Glutamatergic neuron (in vitro differentiated cells): ENCODE data around the gene HNF4A. TPM values are rescaled to one million over a fixed set of nuclear protein-coding genes. Genes with fewer than 3 reads are reported as not detected.

Source experiments
- DNase-seq: peaks from one replicate; pipeline ENCODE4 v3.0.0; 2022
- H3K27ac Mint-ChIP-seq: one replicate; pipeline ENCODE4 v1.8.0; 2020; ENCODE audit warnings: mild to moderate bottlenecking, mixed read lengths, inconsistent platforms; ENCODE audit not compliant: unreplicated experiment
- H3K27me3 Mint-ChIP-seq: one replicate; pipeline ENCODE4 v1.8.0; 2020; ENCODE audit warnings: mild to moderate bottlenecking, moderate library complexity, mixed read lengths, inconsistent platforms; ENCODE audit not compliant: unreplicated experiment
- H3K36me3 Mint-ChIP-seq: one replicate; pipeline ENCODE4 v1.8.0; 2020; ENCODE audit warnings: mild to moderate bottlenecking, mixed read lengths, inconsistent platforms; ENCODE audit not compliant: unreplicated experiment
- H3K4me1 Mint-ChIP-seq: one replicate; pipeline ENCODE4 v1.8.0; 2020; ENCODE audit warnings: mild to moderate bottlenecking, low read depth, mixed read lengths, inconsistent platforms; ENCODE audit not compliant: unreplicated experiment
- H3K4me3 Mint-ChIP-seq: one replicate; pipeline ENCODE4 v1.8.0; 2020; ENCODE audit warnings: mild to moderate bottlenecking, mixed read lengths, inconsistent platforms; ENCODE audit not compliant: unreplicated experiment
- H3K9me3 Mint-ChIP-seq: one replicate; pipeline ENCODE4 v1.8.0; 2020; ENCODE audit warnings: mild to moderate bottlenecking, moderate library complexity, mixed read lengths, inconsistent platforms; ENCODE audit not compliant: unreplicated experiment
- total RNA-seq: library from RNA; stranded (reverse); fragmentation: NEBNext Ultra II Directional; extraction: Animal tissue kit (Norgen Biotek cat#: 25700); gene quantifications from one replicate; pipeline ENCODE4 v1.2.1, GENCODE V29; 2021; ENCODE audit not compliant: unreplicated experiment
- TF ChIP-seq, protein P1 (sequence below): fragments of 200-600 bp; sonication (generic); IDR thresholded peaks from one replicate; pipeline ENCODE4 v1.5.0; 2021; ENCODE audit not compliant: partially characterized antibody, unreplicated experiment

The HNF4A gene
- total RNA-seq, 1 donor from 2014 or later: not detected

DNA sequence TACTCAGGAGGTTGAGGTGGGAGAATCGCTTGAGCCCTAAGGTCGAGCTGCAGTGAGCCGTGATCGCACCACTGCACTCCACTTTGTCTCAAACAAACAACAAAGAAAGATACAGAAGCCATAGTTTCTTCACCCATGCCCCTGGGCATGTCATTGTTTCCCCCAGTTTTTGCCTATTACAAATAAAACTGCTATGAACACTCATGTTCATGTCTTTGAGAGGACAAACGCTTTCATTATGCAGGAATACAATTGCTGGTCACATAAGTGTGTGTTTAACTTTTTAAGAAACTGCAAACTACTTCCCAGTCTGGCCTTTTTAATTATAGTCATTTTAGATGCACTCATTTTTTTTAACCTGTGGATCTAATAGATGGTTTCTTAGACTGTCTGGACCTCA is 108.0 kb downstream of the HNF4A start:
- DNase-seq: no peak
- no peaks in the 10 kb centered on the region for H3K9me3 Mint-ChIP-seq
- no peaks in the 10 kb centered on the region for H3K36me3 Mint-ChIP-seq
- H3K27me3 Mint-ChIP-seq: no peaks in the 10 kb centered on the region
- peaks cover 4% of the 10 kb centered on the region for H3K4me1 Mint-ChIP-seq
- H3K27ac Mint-ChIP-seq: no peak overlapping the region
- TF ChIP-seq, protein P1, sequence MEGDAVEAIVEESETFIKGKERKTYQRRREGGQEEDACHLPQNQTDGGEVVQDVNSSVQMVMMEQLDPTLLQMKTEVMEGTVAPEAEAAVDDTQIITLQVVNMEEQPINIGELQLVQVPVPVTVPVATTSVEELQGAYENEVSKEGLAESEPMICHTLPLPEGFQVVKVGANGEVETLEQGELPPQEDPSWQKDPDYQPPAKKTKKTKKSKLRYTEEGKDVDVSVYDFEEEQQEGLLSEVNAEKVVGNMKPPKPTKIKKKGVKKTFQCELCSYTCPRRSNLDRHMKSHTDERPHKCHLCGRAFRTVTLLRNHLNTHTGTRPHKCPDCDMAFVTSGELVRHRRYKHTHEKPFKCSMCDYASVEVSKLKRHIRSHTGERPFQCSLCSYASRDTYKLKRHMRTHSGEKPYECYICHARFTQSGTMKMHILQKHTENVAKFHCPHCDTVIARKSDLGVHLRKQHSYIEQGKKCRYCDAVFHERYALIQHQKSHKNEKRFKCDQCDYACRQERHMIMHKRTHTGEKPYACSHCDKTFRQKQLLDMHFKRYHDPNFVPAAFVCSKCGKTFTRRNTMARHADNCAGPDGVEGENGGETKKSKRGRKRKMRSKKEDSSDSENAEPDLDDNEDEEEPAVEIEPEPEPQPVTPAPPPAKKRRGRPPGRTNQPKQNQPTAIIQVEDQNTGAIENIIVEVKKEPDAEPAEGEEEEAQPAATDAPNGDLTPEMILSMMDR: no peak
- no peak overlapping the region for H3K4me3 Mint-ChIP-seq

DNA sequence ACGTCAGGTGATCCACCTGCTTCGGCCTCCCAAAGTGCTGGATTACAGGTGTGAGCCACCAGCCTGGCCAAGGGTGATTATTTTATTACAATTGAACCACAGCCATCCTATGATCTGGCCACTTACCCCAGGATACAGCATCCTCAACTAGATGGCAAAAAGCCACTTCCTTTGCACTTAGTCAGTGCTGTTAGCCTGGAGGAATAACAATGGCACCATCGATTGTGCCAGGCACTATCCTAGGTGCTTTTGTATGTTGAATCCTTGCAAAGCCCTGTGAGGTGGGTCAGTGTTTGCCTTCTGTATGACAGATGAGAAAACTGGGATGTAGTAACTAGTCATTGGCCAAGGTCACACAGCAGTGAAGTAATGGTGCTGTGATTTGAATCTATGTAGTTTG is 109.0 kb downstream of the HNF4A start:
- Mint-ChIP-seq H3K4me1 (peaks cover 4% of the 10 kb centered on the region), H3K4me3 (no peak overlapping the region), H3K27ac (no peak overlapping the region), H3K9me3 (no peaks in the 10 kb centered on the region), H3K36me3 (no peaks in the 10 kb centered on the region), H3K27me3 (no peaks in the 10 kb centered on the region)
- TF ChIP-seq, protein P1: no peak
- DNase-seq: no peak

DNA sequence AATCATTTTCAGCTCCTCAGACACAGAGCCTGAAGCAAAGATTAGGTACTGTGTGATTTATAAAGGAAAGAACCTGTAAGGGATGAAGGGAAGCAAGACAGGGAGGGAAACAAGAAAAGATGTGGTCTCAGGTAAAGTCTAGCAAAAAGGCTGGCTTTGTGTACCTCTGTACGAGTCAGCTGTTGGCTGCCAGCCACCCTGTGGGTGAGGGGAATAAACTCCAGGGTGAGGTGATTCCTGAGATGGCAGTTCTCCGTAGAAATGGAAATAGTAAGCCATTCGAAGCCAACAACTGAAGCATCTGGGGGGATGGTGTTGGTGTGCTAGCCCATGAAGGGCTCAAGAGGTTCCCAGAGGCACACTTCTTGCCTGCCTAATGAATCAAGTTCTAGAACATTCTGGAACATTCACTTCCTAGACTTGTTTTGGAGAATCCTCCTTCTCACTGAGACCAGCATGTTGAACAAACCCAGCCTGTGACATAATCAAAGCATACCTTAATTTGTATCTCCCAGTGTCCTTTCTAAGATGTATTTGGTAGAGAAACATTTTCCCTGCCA is 109.6 kb downstream of the HNF4A start:
- H3K27me3 Mint-ChIP-seq: no peaks in the 10 kb centered on the region

DNA sequence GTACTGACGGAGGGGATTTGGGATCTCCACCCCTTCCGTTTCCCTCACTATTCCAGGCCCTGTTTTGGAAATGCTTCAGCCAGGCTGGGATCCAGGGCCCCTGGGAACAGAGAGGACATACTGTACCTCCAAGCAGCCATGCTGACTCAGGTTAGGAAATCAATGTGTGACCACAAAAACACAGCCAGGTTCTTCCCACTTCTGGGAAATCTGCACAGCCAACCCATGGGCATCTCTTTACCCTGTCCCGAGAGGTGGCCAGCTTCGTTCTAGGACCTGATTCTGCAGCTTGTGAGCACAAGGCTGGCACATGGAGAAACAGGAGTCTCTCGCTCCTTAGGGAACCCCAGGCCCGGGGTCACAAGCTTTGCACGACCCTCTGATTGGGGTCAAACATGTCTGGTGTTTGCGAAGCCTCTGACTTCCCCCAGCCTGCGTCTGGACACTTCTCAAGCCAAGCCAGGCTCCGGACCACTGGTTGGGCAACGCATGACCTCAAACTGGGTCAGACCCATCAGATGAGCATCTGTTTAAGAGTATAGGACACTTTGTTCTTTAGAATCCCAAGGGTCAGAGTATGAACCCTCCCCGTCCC is 111.9 kb downstream of the HNF4A start:
- Mint-ChIP-seq H3K4me1 (peaks cover 4% of the 10 kb centered on the region), H3K36me3 (no peaks in the 10 kb centered on the region), H3K4me3 (peak overlapping the region; percentile 25), H3K27ac (no peak overlapping the region), H3K27me3 (no peaks in the 10 kb centered on the region), H3K9me3 (no peaks in the 10 kb centered on the region)
- DNase-seq: peak; percentile 60
- TF ChIP-seq, protein P1: no peak

More for the DNA sequence above, 109.6 kb downstream of the HNF4A start:
- H3K4me3 Mint-ChIP-seq: no peak overlapping the region
- H3K4me1 Mint-ChIP-seq: peaks cover 4% of the 10 kb centered on the region
- H3K36me3 Mint-ChIP-seq: no peaks in the 10 kb centered on the region
- TF ChIP-seq, protein P1: no peak
- DNase-seq: no peak
- H3K27ac Mint-ChIP-seq: no peak overlapping the region
- H3K9me3 Mint-ChIP-seq: no peaks in the 10 kb centered on the region

DNA sequence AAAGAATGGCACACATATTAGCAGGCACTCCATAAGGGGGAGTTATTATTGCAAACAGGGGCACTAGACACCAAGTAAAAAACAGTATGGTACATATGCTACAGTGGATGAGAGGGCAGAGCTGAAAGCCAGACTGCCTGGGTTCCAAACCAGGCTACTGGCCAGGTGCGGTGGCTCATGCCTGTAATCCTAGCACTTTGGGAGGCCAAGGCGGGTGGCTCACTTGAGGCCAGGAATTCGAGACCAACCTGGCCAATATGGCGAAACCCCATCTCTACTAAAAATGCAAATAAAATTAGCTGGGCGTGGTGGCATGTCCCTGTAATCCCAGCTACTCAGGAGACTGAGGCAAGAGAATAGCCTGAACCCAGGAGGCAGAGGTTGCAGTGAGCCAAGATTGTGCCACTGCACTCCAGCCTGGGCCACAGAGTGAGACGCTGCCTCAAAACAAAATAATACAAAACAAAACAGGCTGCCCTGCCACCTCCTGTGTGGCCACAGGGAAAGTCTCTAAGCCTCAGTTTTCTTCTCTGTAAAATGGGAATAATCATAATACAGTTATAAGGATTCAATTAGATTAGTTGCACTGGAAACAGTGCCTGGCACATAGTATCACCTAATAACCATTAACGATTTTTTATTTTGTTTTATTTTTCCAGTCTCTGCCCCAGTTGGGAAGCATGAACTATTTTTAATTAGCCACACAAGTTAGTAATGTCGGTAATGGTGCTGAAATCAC is 112.7 kb downstream of the HNF4A start:
- Mint-ChIP-seq H3K36me3 (no peaks in the 10 kb centered on the region), H3K27ac (no peak overlapping the region), H3K27me3 (no peaks in the 10 kb centered on the region), H3K4me3 (peak overlapping the region; percentile 25), H3K9me3 (no peaks in the 10 kb centered on the region), H3K4me1 (peaks cover 4% of the 10 kb centered on the region)
- TF ChIP-seq, protein P1: no peak
- no peak for DNase-seq
